ENCODE measurements around the gene ARHGAP42. TPM values are rescaled to one million over a fixed set of nuclear protein-coding genes. Genes with fewer than 3 reads are reported as not detected.
A peak's percentile ranks its signal among the peaks of the same experiment; 100 is the strongest.

The ARHGAP42 gene
- polyA plus RNA-seq, 1 donor from 2014 or later = 0.75 TPM

GRCh38 chr11:100691896-100692653, 5.0 kb downstream of the ARHGAP42 start:
- H3K4me3 Mint-ChIP-seq = peak overlapping the region in 1 of 4 donors; percentile 63
- no peaks in the 10 kb centered on the region for H3K27me3 Mint-ChIP-seq
- no peaks in the 10 kb centered on the region for H3K9me3 Mint-ChIP-seq
- no peaks in the 10 kb centered on the region for H3K36me3 Mint-ChIP-seq
- peaks cover 6 to 18% (median 13%) of the 10 kb centered on the region in 3 donors for H3K4me1 Mint-ChIP-seq
- H3K27ac Mint-ChIP-seq = peak overlapping the region in 1 of 3 donors; percentile 25

- Mint-ChIP-seq H3K9me3 (no peaks in the 10 kb centered on the region), H3K27ac (no peak overlapping the region), H3K4me1 (no peaks in the 10 kb centered on the region), H3K27me3 (peaks cover 1% of the 10 kb centered on the region), H3K4me3 (no peak overlapping the region), H3K36me3 (peaks cover 1% of the 10 kb centered on the region)
These were observed 8.8 kb downstream of the ARHGAP42 start for GRCh38 chr11:100695911-100696310.

DNA sequence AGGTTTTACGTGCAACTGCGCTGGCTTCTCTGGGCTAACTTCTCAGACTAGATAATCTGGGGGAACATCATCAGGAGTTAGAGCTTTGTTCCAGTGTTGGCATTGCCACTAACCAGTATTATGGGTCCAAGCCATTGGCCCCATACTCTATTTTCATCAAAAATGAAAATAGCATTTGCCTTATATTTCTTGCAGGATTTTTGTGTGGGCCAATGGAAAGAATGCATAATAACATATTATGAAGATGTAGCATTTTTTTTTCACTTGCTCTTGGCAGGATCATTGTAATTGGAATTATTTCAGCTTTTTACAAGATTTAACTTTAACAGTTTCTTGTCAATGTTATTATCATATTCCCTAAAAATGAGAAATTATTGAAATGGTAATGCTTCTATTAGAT, 16.1 kb downstream of the ARHGAP42 start:
- Mint-ChIP-seq H3K4me1 (peaks cover 12 to 17% (median 14%) of the 10 kb centered on the region in 3 donors), H3K4me3 (no peak overlapping the region), H3K27ac (no peak overlapping the region), H3K9me3 (no peaks in the 10 kb centered on the region), H3K36me3 (peaks cover 5% of the 10 kb centered on the region), H3K27me3 (peaks cover 1% of the 10 kb centered on the region)

GRCh38 chr11:100703801-100704575, 16.9 kb downstream of the ARHGAP42 start:
- peaks cover 1% of the 10 kb centered on the region for H3K27me3 Mint-ChIP-seq
- peaks cover 12 to 17% (median 14%) of the 10 kb centered on the region in 3 donors for H3K4me1 Mint-ChIP-seq

GRCh38 chr11:100705447-100705846, 18.4 kb downstream of the ARHGAP42 start:
- H3K4me1 Mint-ChIP-seq = peaks cover 14 to 20% (median 16%) of the 10 kb centered on the region in 3 donors
- H3K27me3 Mint-ChIP-seq = no peaks in the 10 kb centered on the region
- H3K9me3 Mint-ChIP-seq = no peaks in the 10 kb centered on the region
- H3K36me3 Mint-ChIP-seq = peaks cover 5% of the 10 kb centered on the region
- H3K27ac Mint-ChIP-seq = no peak overlapping the region
- H3K4me3 Mint-ChIP-seq = peak overlapping the region in 1 of 4 donors; percentile 57

More at GRCh38 chr11:100703801-100704575, 16.9 kb downstream of the ARHGAP42 start:
- Mint-ChIP-seq H3K4me3 (no peak overlapping the region), H3K9me3 (no peaks in the 10 kb centered on the region), H3K27ac (no peak overlapping the region), H3K36me3 (peaks cover 5% of the 10 kb centered on the region)

DNA sequence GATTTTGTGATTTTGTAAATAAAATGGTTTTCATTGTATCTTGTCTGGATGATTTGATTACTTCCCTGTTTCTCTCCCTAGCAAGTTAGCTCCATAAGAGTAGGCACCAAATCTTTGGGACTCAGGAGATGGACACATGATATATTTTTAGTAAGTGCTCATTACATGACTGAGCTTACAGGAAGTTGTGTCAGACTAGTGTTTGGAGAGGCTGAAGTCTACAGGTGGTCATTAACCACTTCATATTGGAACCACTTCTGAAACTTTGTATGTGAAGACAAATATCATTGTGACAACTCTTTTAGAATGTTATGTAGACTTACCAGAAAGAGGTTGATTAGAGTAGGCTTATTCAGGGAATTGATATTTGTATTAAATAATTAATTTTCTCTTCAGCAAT, 19.1 kb downstream of the ARHGAP42 start:
- no peaks in the 10 kb centered on the region for H3K27me3 Mint-ChIP-seq
- H3K9me3 Mint-ChIP-seq = peaks cover 0 to under 1% (median 0%) of the 10 kb centered on the region in 3 donors
- H3K36me3 Mint-ChIP-seq = peaks cover 3% of the 10 kb centered on the region
- H3K27ac Mint-ChIP-seq = no peak overlapping the region
- peak overlapping the region in 1 of 4 donors; percentile 59 for H3K4me3 Mint-ChIP-seq
- H3K4me1 Mint-ChIP-seq = peaks cover 16 to 20% (median 19%) of the 10 kb centered on the region in 3 donors

DNA sequence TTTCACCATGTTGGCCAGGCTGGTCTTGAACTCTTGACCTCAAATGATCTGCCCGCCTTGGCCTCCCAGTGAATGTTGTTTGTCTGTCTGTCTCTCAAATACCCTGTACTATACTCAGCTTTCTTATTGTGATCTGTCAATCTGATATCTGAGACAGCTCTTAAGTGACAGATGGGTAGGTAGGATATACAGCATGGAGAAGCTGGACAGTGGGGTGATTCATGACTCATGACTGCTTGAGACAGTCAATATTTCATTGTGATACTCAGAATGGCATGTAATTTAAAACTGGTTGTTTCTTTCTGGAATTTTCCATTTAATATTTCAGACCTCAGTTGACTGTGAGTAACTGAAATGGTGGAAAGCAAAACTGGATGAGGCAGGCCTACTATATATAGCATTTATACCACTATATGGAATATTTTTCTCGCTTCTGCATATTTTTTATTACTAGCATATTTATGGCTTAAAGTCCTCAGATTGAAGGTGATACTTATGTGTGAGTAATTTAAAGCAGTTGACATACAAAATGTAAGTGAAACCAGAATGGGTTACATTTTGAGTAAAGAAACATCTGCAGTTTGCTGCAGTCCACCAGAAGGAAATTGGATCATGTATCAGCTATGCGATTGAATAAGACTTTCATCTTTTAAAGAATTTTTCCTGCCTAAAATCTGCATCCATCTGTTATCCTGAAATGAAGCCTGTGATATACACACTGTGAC, 22.3 kb downstream of the ARHGAP42 start:
- peaks cover 15 to 20% (median 19%) of the 10 kb centered on the region in 3 donors for H3K4me1 Mint-ChIP-seq
- peaks cover 3% of the 10 kb centered on the region for H3K36me3 Mint-ChIP-seq
- no peaks in the 10 kb centered on the region for H3K27me3 Mint-ChIP-seq
- H3K9me3 Mint-ChIP-seq = peaks cover 0 to 2% (median 0%) of the 10 kb centered on the region in 3 donors
- no peak overlapping the region for H3K27ac Mint-ChIP-seq
- H3K4me3 Mint-ChIP-seq = no peak overlapping the region

DNA sequence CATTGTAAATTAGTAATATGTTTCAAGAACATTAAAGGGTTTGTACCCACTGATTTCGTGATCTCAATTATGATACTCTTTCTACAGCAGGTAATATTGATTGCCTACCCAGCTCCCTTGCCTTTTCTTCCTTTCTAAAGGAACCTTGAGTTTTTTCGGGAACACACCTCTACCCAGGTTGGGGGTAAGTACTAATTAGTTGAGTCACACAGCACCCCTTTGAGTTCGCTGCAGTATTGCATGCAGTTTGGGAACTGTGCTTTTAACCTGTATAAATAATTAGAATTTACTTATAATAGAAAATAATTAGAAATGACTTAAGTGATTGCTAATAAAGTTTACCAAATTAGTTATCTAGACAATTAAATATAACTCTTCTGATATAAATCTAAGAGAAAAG, 24.9 kb downstream of the ARHGAP42 start:
- H3K27ac Mint-ChIP-seq = no peak overlapping the region
- H3K36me3 Mint-ChIP-seq = no peaks in the 10 kb centered on the region
- peaks cover 0 to 2% (median 0%) of the 10 kb centered on the region in 3 donors for H3K9me3 Mint-ChIP-seq
- H3K27me3 Mint-ChIP-seq = no peaks in the 10 kb centered on the region
- H3K4me1 Mint-ChIP-seq = peaks cover 6 to 17% (median 10%) of the 10 kb centered on the region in 3 donors
- no peak overlapping the region for H3K4me3 Mint-ChIP-seq

GRCh38 chr11:100712583-100712982, 25.5 kb downstream of the ARHGAP42 start:
- no peak overlapping the region for H3K4me3 Mint-ChIP-seq
- no peaks in the 10 kb centered on the region for H3K27me3 Mint-ChIP-seq
- H3K36me3 Mint-ChIP-seq = no peaks in the 10 kb centered on the region
- H3K4me1 Mint-ChIP-seq = peaks cover 6 to 17% (median 10%) of the 10 kb centered on the region in 3 donors
- peaks cover 0 to 2% (median 0%) of the 10 kb centered on the region in 3 donors for H3K9me3 Mint-ChIP-seq
- no peak overlapping the region for H3K27ac Mint-ChIP-seq

DNA sequence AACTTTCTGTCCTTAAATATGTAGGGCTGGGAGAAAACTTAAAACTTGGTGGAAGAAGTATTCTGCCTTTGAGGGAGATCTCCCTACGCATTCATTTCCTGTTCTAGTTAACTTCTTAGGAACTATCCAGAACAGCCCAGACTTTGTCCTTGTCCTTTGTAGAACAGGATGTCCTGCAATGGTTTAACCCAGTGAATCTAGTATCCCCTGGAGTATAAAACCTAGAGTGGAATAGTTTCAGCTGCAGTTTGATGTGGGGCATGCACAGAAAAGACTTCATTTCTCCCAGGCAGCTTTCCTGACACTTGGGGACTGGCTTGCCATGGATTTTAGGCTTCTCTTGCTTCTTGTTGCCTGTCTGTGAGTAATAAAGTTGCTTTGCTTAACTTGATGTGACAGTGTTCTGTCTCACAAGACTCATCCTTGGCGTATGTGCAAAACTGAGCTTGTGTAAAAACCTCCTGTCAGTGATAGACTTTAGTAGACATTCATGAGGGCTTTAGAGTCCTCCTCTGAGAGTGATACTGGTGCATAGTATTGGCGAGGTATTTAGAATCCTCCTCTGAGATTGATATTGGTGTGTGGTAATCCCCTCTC, 28.2 kb downstream of the ARHGAP42 start:
- peaks cover 6 to 26% (median 18%) of the 10 kb centered on the region in 3 donors for H3K4me1 Mint-ChIP-seq
- no peak overlapping the region for H3K4me3 Mint-ChIP-seq
- no peak overlapping the region for H3K27ac Mint-ChIP-seq
- H3K27me3 Mint-ChIP-seq = no peaks in the 10 kb centered on the region
- H3K36me3 Mint-ChIP-seq = no peaks in the 10 kb centered on the region
- H3K9me3 Mint-ChIP-seq = peaks cover 0 to 2% (median 0%) of the 10 kb centered on the region in 3 donors

DNA sequence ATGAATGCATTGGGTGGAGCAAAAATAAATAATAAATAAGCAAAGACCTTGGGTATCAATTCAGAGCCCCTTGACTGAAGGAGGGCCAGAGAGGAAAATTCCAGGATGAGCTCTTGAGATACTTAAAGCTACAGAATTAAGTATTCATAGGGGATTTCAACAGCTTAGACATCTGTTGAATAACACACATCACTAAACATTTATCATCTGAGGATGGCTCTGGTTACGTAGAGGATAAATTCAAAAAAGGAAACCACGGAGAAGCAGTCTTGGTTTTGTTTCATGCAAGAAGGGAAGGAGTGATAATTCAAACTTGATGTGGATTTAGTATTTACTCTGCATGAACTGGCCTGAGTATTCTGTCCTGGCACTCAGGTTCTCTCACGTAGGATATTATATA, 29.8 kb downstream of the ARHGAP42 start:
- Mint-ChIP-seq H3K4me1 (peaks cover 6 to 26% (median 11%) of the 10 kb centered on the region in 3 donors), H3K27me3 (no peaks in the 10 kb centered on the region), H3K36me3 (no peaks in the 10 kb centered on the region), H3K4me3 (no peak overlapping the region), H3K9me3 (no peaks in the 10 kb centered on the region), H3K27ac (no peak overlapping the region)

GRCh38 chr11:100719362-100719761, 32.3 kb downstream of the ARHGAP42 start:
- Mint-ChIP-seq H3K27ac (no peak overlapping the region), H3K36me3 (peaks cover under 1% of the 10 kb centered on the region), H3K27me3 (no peaks in the 10 kb centered on the region), H3K4me3 (no peak overlapping the region), H3K9me3 (no peaks in the 10 kb centered on the region), H3K4me1 (peaks cover 6 to 23% (median 11%) of the 10 kb centered on the region in 3 donors)

GRCh38 chr11:100719809-100720221, 32.7 kb downstream of the ARHGAP42 start:
- H3K27ac Mint-ChIP-seq = peak overlapping the region in 1 of 3 donors; percentile 36
- H3K4me1 Mint-ChIP-seq = peaks cover 6 to 24% (median 11%) of the 10 kb centered on the region in 3 donors
- H3K27me3 Mint-ChIP-seq = no peaks in the 10 kb centered on the region
- no peaks in the 10 kb centered on the region for H3K9me3 Mint-ChIP-seq
- H3K36me3 Mint-ChIP-seq = peaks cover 2% of the 10 kb centered on the region
- no peak overlapping the region for H3K4me3 Mint-ChIP-seq

DNA sequence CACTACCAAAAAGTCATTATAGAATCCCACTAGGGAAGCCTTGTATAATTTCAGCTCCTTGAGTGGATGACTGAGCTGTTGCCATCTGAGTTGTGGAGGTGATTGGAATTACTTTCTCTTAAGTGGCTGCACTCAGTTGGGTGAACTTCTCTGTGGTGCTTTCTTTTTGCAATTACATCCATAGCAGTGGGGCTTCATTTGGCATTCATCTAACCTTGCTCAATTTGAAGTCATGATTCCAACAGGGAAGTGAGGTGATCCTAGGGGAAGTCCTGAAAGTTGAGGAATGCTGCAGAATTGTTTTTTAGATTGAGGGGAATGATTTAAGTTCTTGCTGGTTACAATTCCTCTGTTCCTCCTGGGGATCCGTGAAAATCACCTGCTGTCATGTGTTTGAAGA, 39.6 kb downstream of the ARHGAP42 start:
- Mint-ChIP-seq H3K27ac (no peak overlapping the region), H3K4me1 (peaks cover 0 to 6% (median 0%) of the 10 kb centered on the region in 3 donors), H3K9me3 (no peaks in the 10 kb centered on the region), H3K27me3 (no peaks in the 10 kb centered on the region), H3K4me3 (no peak overlapping the region), H3K36me3 (peaks cover 2% of the 10 kb centered on the region)

All from IgD-negative memory B cell (primary cell).